Activated CD4-positive, alpha-beta T cell treated with anti-CD3 and anti-CD28 coated beads, Interleukin-2, Interleukin-4, amounts not matched to agents 100 ng/mL and 50 ng/mL, durations not matched to agents 16 hours and 8 hours (primary cell): ENCODE results near the gene ZNF746.
"Not testable (repeated sequence)": the region's sequence is repeated elsewhere in the genome, so short reads cannot be mapped to it uniquely, and the experiment has no call there.

Experiments used
- DNase-seq: peaks from one replicate; pipeline ENCODE4 v3.0.0-alpha.2; 2020; ENCODE audit warnings: low spot score

The ZNF746 gene

DNA sequence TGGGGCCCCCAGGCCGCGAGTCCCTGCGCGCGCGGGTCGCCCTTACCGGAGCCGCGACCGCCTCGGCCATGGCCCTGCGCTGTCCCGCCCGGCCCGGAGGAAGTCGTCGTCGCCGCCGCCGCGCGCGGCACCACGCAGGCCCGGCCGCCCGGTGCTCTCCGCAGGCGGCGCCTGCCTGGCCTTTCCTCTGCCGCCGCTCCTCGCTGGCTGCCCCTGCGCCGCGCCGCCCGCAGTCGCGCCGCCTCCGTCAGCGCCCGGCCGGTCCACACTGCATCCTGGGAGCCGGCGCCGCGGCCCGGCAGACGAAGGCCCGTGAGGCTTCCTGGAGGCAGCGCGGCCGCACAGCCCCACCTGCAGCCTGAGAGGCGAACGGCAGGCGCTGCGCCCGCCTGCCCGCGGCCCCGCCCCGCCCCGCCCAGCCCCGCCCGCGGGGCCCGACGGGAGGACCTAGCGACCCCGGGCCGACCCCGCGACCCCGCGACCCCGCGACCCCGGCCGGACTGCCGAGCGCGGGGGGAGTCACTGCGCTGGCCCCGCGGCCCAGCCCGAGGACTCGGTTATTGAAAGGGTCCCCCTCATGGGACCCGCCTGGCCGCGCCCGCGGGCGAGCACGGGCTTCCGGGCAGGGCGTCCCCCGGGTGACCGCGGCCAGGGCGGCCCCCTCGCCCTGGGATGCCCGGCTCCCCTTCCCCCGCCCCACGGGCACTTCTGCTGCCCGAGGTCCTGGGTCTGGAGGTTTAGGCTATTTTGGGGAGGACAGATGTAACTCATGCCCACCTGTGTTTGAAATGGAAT is at the start of gene ZNF746:
Gene ZNF746, minus strand, starts transcription at position 343 of the 795 bp plus-strand sequence. Its CDS starts 273 bp downstream, at position 70.
- DNase-seq: peak; percentile 87

DNA sequence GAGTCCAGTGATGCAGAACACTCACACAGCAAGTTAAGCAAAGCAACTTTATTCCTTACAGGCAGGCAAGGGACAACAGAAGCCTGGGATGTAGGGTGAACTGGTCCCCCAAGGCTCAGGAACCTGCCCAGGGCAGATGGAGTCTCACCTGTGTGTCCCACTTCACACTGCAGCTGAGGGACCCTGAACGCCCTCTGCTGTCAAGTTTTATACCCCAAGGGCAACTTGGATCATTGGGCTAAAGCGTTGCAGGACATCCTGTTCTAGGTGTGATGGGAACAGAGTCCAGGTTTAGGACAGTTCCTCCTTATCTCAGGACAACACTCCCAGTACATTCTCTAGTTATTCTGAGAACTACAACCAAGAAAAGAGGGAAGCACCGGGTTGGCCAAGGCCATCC is 49.5 kb upstream of the ZNF746 start:
- DNase-seq: no peak

DNA sequence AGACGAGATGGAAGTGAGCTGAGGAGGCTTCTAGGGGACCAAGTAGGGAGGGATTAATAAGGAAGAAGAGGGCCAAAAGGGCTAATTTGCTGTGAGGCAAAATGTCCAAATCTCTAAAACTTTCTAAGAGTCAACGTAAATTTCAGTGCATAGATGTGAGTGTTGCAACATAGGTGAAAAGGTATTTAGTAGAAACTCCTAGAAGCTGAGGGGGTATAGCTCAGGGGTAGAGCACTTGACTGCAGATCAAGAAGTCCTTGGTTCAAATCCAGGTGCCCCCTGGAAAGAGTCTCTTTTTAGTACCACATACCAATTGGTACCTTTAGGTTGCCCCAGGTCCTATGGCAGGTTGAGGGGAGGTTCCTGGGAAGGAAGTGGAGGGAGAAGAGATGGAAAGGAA is 48.7 kb upstream of the ZNF746 start:
- no peak for DNase-seq

DNA sequence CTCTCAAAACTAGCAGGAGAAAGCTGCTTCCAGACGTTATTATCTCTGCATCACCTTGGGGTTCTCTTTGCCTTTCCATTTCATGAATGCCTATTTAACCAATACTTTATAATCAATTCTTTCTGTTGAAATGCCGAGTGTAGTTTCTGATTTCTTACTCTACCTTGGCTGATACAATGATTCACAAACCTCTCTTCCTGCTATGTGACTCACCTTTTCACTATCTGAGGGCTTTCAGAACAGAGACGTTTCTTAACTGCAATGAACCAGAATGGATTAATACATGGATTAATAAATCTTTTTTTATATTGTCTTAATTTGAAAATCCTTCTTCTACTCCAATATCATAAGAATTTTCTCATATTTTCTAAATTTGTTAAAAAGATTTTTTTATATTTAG is 46.4 kb upstream of the ZNF746 start:
- no peak for DNase-seq

DNA sequence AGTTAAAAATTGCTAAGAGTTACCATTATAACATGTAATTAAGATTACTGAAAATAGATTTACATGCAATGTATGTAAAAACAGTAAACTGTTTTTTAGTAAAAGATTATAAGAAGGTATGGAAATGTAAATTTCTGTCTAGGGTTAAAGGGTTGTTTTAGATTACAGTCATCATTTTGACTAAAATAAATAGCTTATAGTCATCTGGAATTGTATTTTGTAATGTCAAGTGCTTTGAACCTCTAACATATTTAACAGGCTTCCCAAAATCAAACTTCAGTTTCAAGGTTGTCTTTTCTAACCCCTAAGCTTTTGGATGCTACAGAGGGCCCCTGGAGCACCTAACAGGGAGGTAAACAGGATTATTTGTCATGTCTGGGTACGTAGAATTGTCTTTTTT is 35.0 kb upstream of the ZNF746 start:
- DNase-seq: no peak

DNA sequence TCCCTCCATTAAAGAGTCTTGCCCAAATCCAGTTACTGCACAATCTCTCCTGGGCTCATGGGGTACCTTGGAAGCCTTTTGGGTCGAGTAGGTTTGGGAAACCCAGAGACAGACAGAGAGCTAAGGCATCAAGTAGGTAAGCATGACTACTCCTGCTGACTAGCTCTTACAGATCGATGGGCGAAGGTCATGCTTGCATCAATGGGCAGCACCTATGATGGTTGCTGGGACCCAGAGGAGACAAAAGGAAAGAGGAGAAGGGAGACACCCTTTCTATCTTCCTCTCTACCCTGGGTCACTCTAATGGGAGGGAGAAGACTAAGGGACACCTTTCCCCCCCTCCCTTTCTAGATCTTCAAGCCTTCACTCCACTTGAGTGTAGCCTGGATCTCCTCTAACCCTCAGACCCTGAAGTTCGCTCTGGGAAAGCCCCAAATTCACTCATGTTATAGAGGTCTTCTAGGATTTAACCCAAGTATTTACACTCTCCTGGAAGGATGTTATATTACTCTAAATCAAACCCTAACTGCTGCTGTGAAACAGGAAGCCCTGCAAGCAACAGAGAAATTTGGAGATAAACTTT is 31.6 kb upstream of the ZNF746 start:
- DNase-seq: no peak

DNA sequence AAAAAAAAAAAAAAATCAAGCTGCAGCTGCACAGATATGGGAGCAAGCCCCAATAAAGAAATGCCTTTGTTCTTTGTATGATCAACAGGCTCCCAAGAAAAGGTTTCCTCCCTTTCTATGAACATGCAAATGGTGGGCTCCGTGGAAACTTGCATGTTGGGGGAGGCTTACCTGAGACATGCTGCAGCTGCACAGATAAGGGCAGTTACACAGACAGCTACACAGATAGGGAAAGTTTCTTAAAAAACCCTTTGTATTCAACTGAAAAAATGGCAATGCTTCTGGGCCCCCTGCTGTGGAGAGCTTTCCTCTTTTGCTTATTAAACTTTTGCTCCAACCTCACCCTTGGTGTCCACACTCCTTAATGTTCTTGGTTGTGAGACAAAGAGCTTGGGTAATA is 29.8 kb upstream of the ZNF746 start:
- DNase-seq: no peak

DNA sequence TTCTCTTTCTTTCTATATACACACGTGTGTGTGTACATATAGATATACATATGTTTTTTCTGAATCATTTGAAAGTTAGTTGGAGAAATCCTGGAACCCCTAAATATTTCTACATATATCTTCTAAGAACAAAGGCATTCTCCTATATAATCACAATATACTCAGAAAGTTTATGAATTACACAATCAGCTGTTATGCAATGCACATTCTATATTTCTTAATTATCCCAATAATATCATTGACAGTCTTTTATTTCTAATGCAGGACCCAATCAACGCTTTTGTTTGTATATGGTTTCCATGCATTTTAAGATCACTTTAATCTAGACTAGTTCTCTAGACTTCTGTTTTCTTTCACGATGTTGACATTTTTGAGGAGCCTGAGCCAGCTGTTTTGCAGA is 27.7 kb upstream of the ZNF746 start:
- DNase-seq: no peak

DNA sequence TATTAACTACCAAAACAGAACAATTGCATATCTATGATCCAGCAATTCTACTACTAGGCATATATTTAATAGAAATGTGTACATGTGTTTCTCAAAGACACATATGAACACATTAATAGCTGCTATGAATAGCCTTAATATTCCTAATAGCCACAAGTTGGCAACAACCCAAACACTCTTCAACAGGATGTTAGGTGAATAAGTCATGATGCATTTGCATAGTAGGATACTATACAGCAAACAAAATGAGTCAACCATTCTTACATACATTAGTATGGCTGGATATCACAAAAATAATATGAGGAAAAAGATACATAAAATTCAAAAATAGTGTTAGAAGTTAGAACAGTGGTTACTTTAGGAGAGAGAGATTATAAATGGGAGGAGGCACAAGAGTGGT is 26.8 kb upstream of the ZNF746 start:
- no peak for DNase-seq

DNA sequence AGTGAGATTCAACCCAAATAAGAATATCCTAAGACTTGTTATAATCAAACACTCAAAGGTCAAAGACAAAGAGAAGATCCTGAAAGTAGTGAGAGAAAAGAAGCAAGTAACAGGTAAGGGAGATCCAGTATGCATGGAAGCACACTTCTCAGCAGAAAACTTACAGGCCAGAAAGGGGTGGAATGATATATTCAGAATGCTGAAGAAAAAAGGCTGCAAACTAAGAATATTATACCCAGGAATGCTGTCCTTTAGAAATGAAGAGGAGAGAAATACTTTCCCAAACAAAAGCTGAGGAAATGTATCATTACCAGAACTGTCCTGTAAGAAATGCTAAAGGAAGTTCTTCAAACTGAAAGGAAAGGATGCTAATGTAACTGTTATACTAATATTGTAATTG is 12.6 kb upstream of the ZNF746 start:
- no peak for DNase-seq

DNA sequence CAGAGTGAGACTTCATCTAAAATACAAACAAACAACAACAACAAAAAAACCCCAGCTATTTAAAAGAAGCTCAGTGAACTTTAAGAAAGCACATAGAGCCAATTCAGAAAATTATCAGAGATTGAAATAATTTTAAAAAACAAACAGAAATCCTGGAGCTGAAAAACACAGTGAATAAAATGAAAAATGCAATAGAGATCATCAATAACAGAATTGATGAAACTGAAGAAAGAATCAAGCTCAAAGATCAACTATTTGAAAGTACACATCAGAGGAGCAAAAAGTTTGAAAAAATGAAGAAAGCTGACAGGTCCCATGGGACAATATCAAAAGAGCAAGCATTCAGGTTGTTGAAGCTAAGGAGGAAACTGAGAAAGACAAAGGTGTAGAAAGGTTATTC is 12.2 kb upstream of the ZNF746 start:
- no peak for DNase-seq

DNA sequence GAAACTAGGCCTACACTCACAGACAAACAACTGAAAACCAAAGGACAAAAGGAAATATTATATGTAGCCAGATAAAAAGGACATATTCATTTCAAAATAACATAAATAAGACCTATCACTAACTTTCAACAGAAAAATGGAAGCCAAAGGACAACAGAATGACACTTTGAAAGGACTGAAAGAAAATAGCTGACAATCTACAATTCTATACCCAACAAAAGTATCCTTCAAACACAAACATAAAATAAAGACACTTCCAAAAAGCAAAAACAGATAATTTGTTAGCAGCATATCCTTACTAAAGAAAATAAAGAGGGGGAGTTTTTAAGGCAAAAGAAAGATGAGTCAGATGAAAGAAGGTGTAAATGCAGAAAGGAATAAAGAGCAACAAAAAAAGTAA is 7.9 kb upstream of the ZNF746 start:
- DNase-seq: no peak

DNA sequence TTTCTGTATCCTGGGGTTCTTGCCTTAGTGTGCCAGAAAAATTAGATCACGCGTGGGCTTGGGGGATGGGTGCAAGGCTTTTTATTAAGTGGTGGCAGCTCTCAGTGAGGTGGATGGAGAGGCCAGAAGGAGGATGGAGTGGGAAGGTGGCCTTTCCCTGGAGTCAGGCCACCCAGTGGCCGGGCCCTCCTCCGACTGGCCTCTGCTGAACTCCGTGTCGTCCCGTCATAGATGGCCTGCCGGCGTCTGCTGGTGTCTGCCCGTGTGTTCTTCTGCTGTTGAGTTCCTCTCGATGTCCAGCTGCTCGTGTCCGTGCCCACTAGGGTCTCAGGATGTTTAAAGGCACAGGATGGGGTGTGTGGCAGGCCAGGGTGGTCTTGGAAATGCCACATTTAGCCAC is 4.0 kb upstream of the ZNF746 start:
- DNase-seq: no peak

DNA sequence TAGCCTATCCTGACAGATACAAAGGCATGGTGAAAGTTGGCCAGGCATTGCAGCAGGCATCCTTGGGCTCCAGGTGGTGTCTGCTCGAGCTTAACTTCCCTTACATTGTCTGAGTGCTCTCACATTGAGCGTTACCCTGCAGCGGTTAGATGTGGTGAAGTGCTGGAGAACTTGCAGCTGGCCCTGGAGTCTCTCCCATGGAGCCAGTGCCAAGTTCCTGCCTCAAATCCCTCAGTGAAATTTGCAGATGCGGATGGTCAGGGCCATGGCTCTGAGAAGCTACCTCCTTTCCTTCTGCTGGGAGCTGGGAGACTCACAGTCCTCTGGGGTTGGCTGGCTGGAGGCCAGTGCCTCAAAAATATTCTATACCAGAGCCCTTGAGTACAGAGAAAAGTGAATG is 3.3 kb upstream of the ZNF746 start:
- no peak for DNase-seq

DNA sequence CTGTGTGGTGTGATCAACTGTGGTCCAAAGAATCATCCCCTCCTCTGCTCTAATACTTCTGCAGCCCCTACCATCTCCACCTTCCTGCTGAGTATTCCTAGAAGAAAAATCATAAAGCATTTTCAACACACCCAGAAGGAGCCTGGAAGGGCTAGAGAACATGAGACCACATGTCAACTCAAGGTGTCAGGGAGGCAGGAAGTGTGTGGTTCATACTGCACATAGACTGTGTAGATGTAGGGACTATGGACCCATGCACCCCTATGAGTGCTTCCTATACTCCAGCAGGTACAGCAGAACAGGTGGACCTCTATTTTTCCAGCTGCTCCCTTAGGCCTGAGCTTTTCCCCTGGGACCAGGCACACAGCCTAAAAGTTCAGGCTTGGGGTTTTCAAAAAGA is 2.6 kb upstream of the ZNF746 start:
- no peak for DNase-seq

DNA sequence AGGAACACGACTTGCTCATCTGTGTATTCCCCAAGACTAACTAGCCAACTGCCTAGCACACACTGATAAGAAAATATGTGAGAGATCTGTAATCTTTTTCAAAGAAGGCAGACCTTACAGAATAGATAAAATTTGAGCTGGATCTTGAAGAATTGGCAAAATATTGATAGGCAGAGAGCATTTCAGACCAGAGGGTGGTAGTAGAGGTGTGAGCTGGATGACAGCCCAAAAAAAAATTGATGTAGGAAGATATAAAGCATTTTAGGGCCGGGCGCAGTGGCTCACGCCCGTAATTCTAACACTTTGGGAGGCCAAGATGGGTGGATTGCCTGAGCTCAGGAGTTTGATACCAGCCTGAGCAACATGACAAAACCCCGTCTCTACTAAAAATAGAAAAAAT is 1.2 kb upstream of the ZNF746 start:
- DNase-seq: no peak

DNA sequence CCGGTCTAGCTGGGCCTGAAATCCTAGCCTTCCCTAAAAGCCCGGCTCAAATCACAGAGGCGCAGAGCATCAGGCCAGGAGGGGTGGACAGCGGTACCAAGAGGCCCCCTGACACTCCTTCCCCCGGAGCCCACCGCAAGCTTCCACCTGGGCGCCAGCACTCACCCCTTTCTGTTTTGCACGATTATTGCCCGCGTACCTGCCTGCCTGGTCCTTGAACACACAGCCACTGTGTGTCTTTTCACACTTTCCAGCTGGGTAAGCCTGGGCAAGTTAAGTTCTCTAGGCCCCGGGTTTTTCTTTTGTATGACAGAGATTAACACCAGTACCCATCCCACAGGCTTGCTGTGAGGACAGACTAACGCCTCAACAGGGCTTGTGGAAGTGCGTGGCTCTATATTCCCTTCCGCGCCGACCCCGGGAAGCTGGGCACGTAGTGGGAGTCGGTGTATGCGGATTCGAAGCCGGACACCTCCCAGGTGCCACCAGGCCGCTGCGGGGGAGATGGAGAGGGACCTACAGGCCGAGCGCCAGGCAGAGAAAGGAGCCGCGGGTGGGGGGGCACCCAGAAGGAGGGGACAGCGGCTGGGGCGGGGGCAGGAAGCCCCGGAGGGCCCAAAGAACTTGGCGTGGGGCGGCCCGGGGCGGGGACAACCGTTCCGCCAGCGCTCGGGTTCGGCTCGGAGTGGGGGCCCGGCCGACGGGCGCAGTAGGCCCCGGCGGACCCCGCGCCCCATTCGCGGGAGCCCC is 792 bp downstream of the ZNF746 start:
- DNase-seq: peak; percentile 36

DNA sequence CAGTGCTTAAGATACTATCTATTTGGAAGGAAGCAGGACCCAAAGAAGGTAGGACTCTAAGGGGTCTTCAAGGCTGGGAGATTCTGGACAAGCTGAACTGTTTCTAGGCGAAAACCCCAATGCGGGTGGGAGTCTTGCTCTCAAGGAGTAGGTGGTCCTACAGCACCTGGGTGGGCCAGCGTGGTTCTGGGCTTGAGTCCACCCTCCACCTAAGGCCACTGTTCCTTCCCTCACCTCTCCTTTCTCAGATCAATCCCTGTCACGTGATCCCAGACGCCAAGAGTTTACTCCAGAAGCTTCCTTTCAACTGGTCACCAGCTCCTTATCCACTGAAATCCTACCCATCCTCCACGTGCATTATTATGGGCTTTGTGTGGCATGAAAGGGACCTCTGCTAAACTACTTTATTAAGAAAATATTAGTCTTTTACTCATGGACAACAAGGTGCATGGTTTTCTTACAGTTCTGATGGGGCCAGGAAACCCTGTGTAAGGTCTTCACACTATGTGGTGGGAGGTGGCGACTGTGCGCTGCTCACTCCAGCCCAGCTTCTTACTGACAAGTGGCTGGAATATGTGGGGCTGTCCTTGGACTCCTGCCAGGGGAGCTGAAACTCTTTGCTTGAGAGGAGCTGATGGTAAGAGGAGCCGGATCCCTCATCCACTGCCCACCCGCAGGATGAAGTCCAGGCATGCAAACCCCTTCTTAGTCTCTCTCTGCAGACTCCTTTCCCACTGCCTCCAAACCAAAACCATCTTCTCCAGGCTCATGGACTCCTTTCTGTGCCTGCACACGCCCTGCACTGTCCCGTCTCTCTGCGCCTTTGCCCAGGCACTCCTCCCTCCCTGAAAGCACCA is 1.6 kb downstream of the ZNF746 start:
- DNase-seq: no peak

DNA sequence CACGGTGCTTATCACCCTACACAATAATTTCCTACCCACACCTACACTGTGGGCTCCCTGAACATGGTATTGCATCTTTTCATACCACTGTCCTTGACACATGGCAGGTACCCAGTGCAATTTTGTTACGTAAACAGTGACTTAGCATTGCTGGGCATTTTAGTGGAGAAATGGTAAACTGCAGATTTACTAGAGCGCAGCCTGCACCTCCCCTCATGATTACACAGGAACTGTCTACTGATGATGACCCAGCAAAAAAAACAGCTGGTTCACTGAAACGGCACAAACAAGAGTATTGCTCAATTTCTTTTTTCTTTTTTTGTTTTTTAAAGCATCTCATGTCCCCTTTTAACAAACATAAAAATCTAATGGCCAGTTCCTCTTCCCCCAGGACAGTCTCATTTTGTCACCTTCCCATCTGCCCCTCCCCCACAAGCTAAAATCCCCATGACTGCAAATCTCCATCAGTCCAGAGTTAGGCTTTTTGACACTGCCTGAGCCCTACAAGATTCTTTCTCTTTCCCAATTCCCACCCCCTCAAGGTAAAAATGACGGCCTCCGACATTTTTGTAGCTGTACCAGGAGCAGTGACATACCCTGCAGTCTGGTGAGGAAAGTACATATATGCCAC is 2.8 kb downstream of the ZNF746 start:
- no peak for DNase-seq

DNA sequence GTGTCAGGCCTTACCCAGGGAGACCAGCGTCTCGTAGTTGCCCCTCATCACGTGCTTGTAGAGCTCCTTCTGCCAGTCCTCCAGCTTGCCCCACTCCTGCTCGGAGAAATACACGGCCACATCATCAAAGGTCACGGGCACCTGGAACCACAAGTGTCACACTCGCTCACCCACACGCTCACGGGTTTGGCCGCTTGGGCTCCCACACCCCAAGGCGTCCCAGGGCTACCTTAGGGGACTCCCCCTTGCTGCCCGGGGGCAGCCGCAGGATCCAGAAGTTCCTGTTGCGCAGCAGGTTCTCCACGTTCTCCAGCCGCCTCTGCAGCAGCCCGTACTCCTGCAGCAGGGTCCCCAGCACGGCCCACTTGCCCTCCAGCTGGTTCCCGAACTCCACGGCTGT is 3.6 kb downstream of the ZNF746 start:
- not testable (repeated sequence) for DNase-seq

DNA sequence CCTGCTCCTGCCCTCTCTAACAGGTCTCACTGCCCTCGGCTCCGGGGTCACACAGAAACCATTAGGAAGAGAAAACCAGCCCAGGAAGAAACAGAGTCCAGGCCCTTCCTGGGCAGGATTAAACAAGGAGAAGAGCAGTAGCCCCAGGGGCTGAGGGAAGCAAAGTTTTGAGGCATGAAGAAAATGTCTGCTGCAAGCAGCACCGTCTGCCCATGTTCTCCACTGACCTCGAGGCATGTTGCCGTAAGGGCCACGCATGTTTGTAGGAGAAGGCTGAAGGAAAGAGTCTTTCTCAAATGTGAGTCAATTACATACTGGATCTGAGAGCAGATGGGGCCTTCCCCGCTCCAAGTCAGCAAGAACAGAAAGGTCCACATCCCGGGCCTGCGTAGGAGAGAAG is 4.2 kb downstream of the ZNF746 start:
- DNase-seq: no peak
